PFSK-1 (cell line): Measurements from ENCODE around the gene GJB2.

Experiments used
- POLR2AphosphoS5 ChIP-seq: IDR thresholded peaks from 2 replicates; pipeline ENCODE4 v1.6.1; 2012; ENCODE audit warnings: low read depth, mild to moderate bottlenecking, control low read depth, low read length, moderate library complexity
- TAF1 ChIP-seq: IDR thresholded peaks from 2 replicates; pipeline ENCODE4 v1.6.1; 2012; ENCODE audit warnings: low read length, control low read depth, borderline replicate concordance; ENCODE audit not compliant: insufficient read depth
- TF ChIP-seq, protein P1 (sequence below), 2 experiments: IDR thresholded peaks; 2 replicates each; pipeline versions ENCODE4 v1.6.1 to v1.8.0; 2011 to 2012; ENCODE audit warnings: low read depth in 2 of 2, low read length in 2 of 2, control low read depth in 1 of 2, inconsistent platforms in 1 of 2, mild to moderate bottlenecking in 1 of 2, moderate library complexity in 1 of 2; ENCODE audit not compliant: insufficient read depth in 1 of 2

GRCh38 chr13:20186771-20187170 is 6.0 kb downstream of the GJB2 start:
- TF ChIP-seq POLR2AphosphoS5 = no peak
- no peak for TF ChIP-seq TAF1
- TF ChIP-seq, protein P1, sequence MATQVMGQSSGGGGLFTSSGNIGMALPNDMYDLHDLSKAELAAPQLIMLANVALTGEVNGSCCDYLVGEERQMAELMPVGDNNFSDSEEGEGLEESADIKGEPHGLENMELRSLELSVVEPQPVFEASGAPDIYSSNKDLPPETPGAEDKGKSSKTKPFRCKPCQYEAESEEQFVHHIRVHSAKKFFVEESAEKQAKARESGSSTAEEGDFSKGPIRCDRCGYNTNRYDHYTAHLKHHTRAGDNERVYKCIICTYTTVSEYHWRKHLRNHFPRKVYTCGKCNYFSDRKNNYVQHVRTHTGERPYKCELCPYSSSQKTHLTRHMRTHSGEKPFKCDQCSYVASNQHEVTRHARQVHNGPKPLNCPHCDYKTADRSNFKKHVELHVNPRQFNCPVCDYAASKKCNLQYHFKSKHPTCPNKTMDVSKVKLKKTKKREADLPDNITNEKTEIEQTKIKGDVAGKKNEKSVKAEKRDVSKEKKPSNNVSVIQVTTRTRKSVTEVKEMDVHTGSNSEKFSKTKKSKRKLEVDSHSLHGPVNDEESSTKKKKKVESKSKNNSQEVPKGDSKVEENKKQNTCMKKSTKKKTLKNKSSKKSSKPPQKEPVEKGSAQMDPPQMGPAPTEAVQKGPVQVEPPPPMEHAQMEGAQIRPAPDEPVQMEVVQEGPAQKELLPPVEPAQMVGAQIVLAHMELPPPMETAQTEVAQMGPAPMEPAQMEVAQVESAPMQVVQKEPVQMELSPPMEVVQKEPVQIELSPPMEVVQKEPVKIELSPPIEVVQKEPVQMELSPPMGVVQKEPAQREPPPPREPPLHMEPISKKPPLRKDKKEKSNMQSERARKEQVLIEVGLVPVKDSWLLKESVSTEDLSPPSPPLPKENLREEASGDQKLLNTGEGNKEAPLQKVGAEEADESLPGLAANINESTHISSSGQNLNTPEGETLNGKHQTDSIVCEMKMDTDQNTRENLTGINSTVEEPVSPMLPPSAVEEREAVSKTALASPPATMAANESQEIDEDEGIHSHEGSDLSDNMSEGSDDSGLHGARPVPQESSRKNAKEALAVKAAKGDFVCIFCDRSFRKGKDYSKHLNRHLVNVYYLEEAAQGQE (IDR thresholded peaks at IDR 0.05; ENCODE audit: insufficient read depth in 1 of 2, low read depth in 2 of 2, low read length in 2 of 2) = no peak
